MCF 10A (cell line): Measurements from ENCODE around the gene EPS8L1. TPM values are rescaled to one million over a fixed set of nuclear protein-coding genes. Genes with fewer than 3 reads are reported as not detected.
"Not testable (repeated sequence)": the region's sequence is repeated elsewhere in the genome, so short reads cannot be mapped to it uniquely, and the experiment has no call there.

ENCODE experiments used
- BruUV-seq: library from RNA; stranded (reverse); fragments of 400-500 nt; replicated peaks from 2 replicates; lab custom pipeline; 2021; lab: Mats Ljungman, UMichigan
- CTCF ChIA-PET: fragments of 300-600 bp; sonication (Branson Sonifier 250); formaldehyde crosslinking; extraction: SDS; loops from one replicate; lab custom pipeline; 2021; ENCODE audit warnings: antibody characterized with exemption, inconsistent platforms; lab: Yijun Ruan, JAX
- POLR2A ChIA-PET: fragments of 300-600, 350-650 bp; sonication (Branson Sonifier 250); formaldehyde crosslinking; extraction: SDS; loops from one replicate; lab custom pipeline; 2020; ENCODE audit warnings: antibody characterized with exemption, inconsistent platforms; lab: Yijun Ruan, JAX
- DNase-seq: peaks from one replicate; pipeline ENCODE4 v3.0.0-alpha.2; 2018; ENCODE audit not compliant: unreplicated experiment
- H3K27ac Mint-ChIP-seq: one replicate; pipeline ENCODE4 v1.8.0; 2022; ENCODE audit warnings: mild to moderate bottlenecking, low read depth, mixed read lengths; ENCODE audit not compliant: unreplicated experiment
- H3K27me3 Mint-ChIP-seq: one replicate; pipeline ENCODE4 v1.8.0; 2022; ENCODE audit warnings: mixed read lengths; ENCODE audit not compliant: insufficient read depth, unreplicated experiment
- H3K36me3 Mint-ChIP-seq: one replicate; pipeline ENCODE4 v1.8.0; 2022; ENCODE audit warnings: mild to moderate bottlenecking, moderate library complexity, mixed read lengths; ENCODE audit not compliant: insufficient read depth, unreplicated experiment
- H3K4me1 Mint-ChIP-seq: one replicate; pipeline ENCODE4 v1.8.0; 2022; ENCODE audit warnings: mixed read lengths; ENCODE audit not compliant: insufficient read depth, unreplicated experiment
- H3K4me3 Mint-ChIP-seq: one replicate; pipeline ENCODE4 v1.8.0; 2022; ENCODE audit warnings: mild to moderate bottlenecking, moderate library complexity, mixed read lengths; ENCODE audit not compliant: unreplicated experiment
- H3K9me3 Mint-ChIP-seq: one replicate; pipeline ENCODE4 v1.8.0; 2022; ENCODE audit warnings: mixed read lengths; ENCODE audit not compliant: unreplicated experiment
- intact Hi-C: fragments of 100-400 bp; cut with micrococcal nuclease; formaldehyde crosslinking; loops from 2 replicates; pipeline ENCODE4 v1.14.1; 2022
- total RNA-seq: library from RNA; stranded (reverse); gene quantifications from 2 replicates; pipeline ENCODE4 v1.2.3, GENCODE V29; 2022
- TF ChIP-seq, protein P1 (sequence below): fragments of 200-600 bp; IDR thresholded peaks from one replicate; pipeline ENCODE4 v1.8.0; 2022; ENCODE audit warnings: antibody characterized with exemption, mild to moderate bottlenecking; ENCODE audit not compliant: unreplicated experiment

The EPS8L1 gene
- total RNA-seq, 1 experiment from 2014 or later = 17.9 TPM

- no peak overlapping the region for H3K27ac Mint-ChIP-seq
- ChIA-PET CTCF (interaction anchor here (0.7 to 6.4 kb wide), 2 partner anchors 13 to 366 kb away, joined by 7 to 36 read pairs; no protein-coding TSS in a partner anchor), POLR2A (no interaction called here)
- H3K4me3 Mint-ChIP-seq = no peak overlapping the region
- DNase-seq = no peak
- H3K36me3 Mint-ChIP-seq = peaks cover 36% of the 10 kb centered on the region
- BruUV-seq = no TSS peak
- TF ChIP-seq, protein P1, sequence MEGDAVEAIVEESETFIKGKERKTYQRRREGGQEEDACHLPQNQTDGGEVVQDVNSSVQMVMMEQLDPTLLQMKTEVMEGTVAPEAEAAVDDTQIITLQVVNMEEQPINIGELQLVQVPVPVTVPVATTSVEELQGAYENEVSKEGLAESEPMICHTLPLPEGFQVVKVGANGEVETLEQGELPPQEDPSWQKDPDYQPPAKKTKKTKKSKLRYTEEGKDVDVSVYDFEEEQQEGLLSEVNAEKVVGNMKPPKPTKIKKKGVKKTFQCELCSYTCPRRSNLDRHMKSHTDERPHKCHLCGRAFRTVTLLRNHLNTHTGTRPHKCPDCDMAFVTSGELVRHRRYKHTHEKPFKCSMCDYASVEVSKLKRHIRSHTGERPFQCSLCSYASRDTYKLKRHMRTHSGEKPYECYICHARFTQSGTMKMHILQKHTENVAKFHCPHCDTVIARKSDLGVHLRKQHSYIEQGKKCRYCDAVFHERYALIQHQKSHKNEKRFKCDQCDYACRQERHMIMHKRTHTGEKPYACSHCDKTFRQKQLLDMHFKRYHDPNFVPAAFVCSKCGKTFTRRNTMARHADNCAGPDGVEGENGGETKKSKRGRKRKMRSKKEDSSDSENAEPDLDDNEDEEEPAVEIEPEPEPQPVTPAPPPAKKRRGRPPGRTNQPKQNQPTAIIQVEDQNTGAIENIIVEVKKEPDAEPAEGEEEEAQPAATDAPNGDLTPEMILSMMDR = no peak
- H3K9me3 Mint-ChIP-seq = no peaks in the 10 kb centered on the region
- H3K27me3 Mint-ChIP-seq = no peaks in the 10 kb centered on the region
- intact Hi-C loops = no loop called here
- no peaks in the 10 kb centered on the region for H3K4me1 Mint-ChIP-seq
Measured at GRCh38 chr19:55101261-55101660, 25.6 kb downstream of the EPS8L1 start.

- Mint-ChIP-seq H3K4me1 (no peaks in the 10 kb centered on the region), H3K4me3 (no peak overlapping the region), H3K9me3 (no peaks in the 10 kb centered on the region), H3K27ac (no peak overlapping the region), H3K27me3 (no peaks in the 10 kb centered on the region), H3K36me3 (peaks cover 43% of the 10 kb centered on the region)
- POLR2A ChIA-PET = no interaction called here
- DNase-seq = no peak
- no TSS peak for BruUV-seq
- intact Hi-C loops = no loop called here
- TF ChIP-seq, protein P1 = no peak
- CTCF ChIA-PET = interaction anchor here (1.4 to 6.4 kb wide), 2 partner anchors 15 to 37 kb away, joined by 4 to 36 read pairs; no protein-coding TSS in a partner anchor
Measured at GRCh38 chr19:55103190-55103589, 27.5 kb downstream of the EPS8L1 start.

DNA sequence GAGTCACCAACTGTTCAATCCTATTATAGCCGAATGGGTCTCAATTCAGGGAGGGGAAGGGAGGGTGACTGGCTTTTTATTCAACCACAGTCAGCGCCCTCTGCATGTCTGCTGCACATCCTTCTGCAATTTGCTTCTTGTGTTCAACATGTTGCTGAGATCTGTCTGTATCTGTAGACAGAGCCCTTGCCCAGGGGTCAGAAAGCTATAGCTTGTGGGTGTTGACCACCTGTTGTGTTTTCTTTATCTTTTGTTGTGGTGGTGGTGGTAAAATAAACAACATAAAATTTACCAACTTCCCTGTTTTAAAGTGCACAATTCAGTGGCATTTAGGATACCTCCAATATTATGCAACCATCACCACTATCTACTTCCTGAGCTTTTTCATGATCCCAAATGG lies 29.6 kb downstream of the EPS8L1 start:
- CTCF ChIA-PET = interaction anchor here (6.4 kb wide), 1 partner anchor 17 kb away, joined by 36 read pairs; no protein-coding TSS in a partner anchor
- no peaks in the 10 kb centered on the region for H3K9me3 Mint-ChIP-seq
- H3K27ac Mint-ChIP-seq = no peak overlapping the region
- H3K4me1 Mint-ChIP-seq = no peaks in the 10 kb centered on the region
- TF ChIP-seq, protein P1 = no peak
- H3K27me3 Mint-ChIP-seq = no peaks in the 10 kb centered on the region
- no peak for DNase-seq
- POLR2A ChIA-PET = no interaction called here
- intact Hi-C loops = no loop called here
- peaks cover 54% of the 10 kb centered on the region for H3K36me3 Mint-ChIP-seq
- no TSS peak for BruUV-seq
- H3K4me3 Mint-ChIP-seq = no peak overlapping the region

DNA sequence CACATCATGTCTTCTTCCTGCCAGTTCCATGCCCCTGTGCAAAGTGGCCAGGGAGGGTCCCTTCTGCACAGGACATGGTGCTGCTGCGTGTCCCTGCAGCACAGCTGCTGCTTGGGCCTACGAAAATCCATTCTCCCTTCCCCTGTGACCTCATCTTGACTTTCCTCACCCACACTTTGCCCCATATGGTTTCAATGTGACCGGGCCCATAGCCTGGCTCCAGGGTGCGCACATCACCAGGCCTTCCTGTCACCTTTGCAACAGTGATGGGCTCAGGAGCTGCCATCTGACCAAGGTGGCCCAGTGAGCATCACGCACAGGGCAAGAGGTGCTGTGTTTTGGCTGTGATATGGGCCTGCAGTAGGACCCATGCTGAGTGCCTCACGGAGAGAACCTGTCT lies 30.9 kb downstream of the EPS8L1 start:
- POLR2A ChIA-PET = no interaction called here
- no TSS peak for BruUV-seq
- TF ChIP-seq, protein P1 = no peak

DNA sequence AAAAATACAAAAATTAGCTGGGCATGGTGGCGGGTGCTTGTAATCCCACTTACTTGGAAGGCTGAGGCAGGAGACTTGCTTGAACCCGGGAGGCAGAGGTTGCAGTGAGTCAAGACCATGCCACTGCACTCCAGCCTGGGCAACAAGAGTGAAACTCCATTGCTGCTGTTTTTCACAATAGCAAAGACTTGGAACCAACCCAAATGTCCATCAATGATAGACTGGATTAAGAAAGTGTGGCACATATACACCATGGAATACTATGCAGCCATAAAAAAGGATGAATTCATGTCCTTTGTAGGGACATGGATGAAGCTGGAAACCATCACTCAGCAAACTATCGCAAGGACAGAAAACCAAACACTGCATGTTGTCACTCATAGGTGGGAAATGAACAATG lies 31.6 kb downstream of the EPS8L1 start:
- H3K27ac Mint-ChIP-seq, H3K9me3 Mint-ChIP-seq, POLR2A ChIA-PET, H3K4me3 Mint-ChIP-seq, H3K4me1 Mint-ChIP-seq, DNase-seq, intact Hi-C loops, H3K27me3 Mint-ChIP-seq, BruUV-seq: not testable (repeated sequence)
- CTCF ChIA-PET = interaction anchor here (0.7 to 6.4 kb wide), 2 partner anchors 19 to 416 kb away, joined by 3 to 36 read pairs; no protein-coding TSS in a partner anchor
- peaks cover 46% of the 10 kb centered on the region for H3K36me3 Mint-ChIP-seq

More for the DNA sequence above, 30.9 kb downstream of the EPS8L1 start:
- Mint-ChIP-seq H3K4me1 (no peaks in the 10 kb centered on the region), H3K27me3 (no peaks in the 10 kb centered on the region), H3K4me3 (no peak overlapping the region), H3K36me3 (peaks cover 52% of the 10 kb centered on the region), H3K9me3 (no peaks in the 10 kb centered on the region), H3K27ac (no peak overlapping the region)
- CTCF ChIA-PET = interaction anchor here (0.7 to 6.4 kb wide), 2 partner anchors 18 to 434 kb away, joined by 3 to 36 read pairs; no protein-coding TSS in a partner anchor
- no peak for DNase-seq
- intact Hi-C loops = no loop called here
